Measurements from ENCODE around the gene SLC43A2. TPM values are rescaled to one million over a fixed set of nuclear protein-coding genes. Genes with fewer than 3 reads are reported as not detected.

Gene SLC43A2
- total RNA-seq, 1 donor from 2014 or later, result 0.32 TPM

- intact Hi-C loops (cut with micrococcal nuclease), result loop anchor here (5.0 kb wide), 2 partner anchors 348 to 368 kb away; partner anchors contain the start of gene TRARG1
These were observed 3.1 kb downstream of the SLC43A2 start for GRCh38 chr17:1625581-1625980.

GRCh38 chr17:1625053-1625452 lies 3.6 kb downstream of the SLC43A2 start:
- intact Hi-C loops (cut with micrococcal nuclease), result loop anchor here (5.0 kb wide), 2 partner anchors 348 to 368 kb away; partner anchors contain the start of gene TRARG1

- intact Hi-C loops (cut with micrococcal nuclease), result loop anchor here (5.0 kb wide), 2 partner anchors 347 to 367 kb away; partner anchors contain the start of gene TRARG1
These were observed 4.0 kb downstream of the SLC43A2 start for GRCh38 chr17:1624650-1625049.

GRCh38 chr17:1623057-1623630 lies 5.5 kb downstream of the SLC43A2 start:
- intact Hi-C loops (cut with micrococcal nuclease), result no loop called here

- intact Hi-C loops (cut with micrococcal nuclease), result no loop called here
These were observed 7.2 kb downstream of the SLC43A2 start for GRCh38 chr17:1621273-1621954.

- intact Hi-C loops (cut with micrococcal nuclease), result no loop called here
These were observed 8.1 kb downstream of the SLC43A2 start for GRCh38 chr17:1620486-1620885.

- intact Hi-C loops (cut with micrococcal nuclease), result no loop called here
These were observed 10.9 kb downstream of the SLC43A2 start for GRCh38 chr17:1617620-1618174.

- intact Hi-C loops (cut with micrococcal nuclease), result no loop called here
These were observed 12.5 kb downstream of the SLC43A2 start for GRCh38 chr17:1616101-1616500.

GRCh38 chr17:1612400-1612799 lies 16.2 kb downstream of the SLC43A2 start:
- intact Hi-C loops (cut with micrococcal nuclease), result no loop called here

GRCh38 chr17:1611715-1612114 lies 16.9 kb downstream of the SLC43A2 start:
- intact Hi-C loops (cut with micrococcal nuclease), result no loop called here

- intact Hi-C loops (cut with micrococcal nuclease), result no loop called here
These were observed 20.0 kb downstream of the SLC43A2 start for GRCh38 chr17:1608676-1609075.

GRCh38 chr17:1607971-1608320 lies 20.7 kb downstream of the SLC43A2 start:
- intact Hi-C loops (cut with micrococcal nuclease), result no loop called here

GRCh38 chr17:1606352-1606985 lies 22.2 kb downstream of the SLC43A2 start:
- intact Hi-C loops (cut with micrococcal nuclease), result no loop called here

- intact Hi-C loops (cut with micrococcal nuclease), result no loop called here
These were observed 22.8 kb downstream of the SLC43A2 start for GRCh38 chr17:1605681-1606351.

GRCh38 chr17:1604831-1605528 lies 23.7 kb downstream of the SLC43A2 start:
- intact Hi-C loops (cut with micrococcal nuclease), result no loop called here

- intact Hi-C loops (cut with micrococcal nuclease), result no loop called here
These were observed 27.1 kb downstream of the SLC43A2 start for GRCh38 chr17:1601571-1601970.

GRCh38 chr17:1598399-1599095 lies 30.1 kb downstream of the SLC43A2 start:
- intact Hi-C loops (cut with micrococcal nuclease), result no loop called here

GRCh38 chr17:1597861-1598342 lies 30.7 kb downstream of the SLC43A2 start:
- intact Hi-C loops (cut with micrococcal nuclease), result no loop called here

- intact Hi-C loops (cut with micrococcal nuclease), result no loop called here
These were observed 35.1 kb downstream of the SLC43A2 start for GRCh38 chr17:1593630-1593931.
